HepG2 (cell line): ENCODE measurements around the gene HOXA9. TPM values are rescaled to one million over a fixed set of nuclear protein-coding genes. Genes with fewer than 3 reads are reported as not detected.

Source experiments
- ATAC-seq: fragments of 200-7000 bp; cut with Tn5 transposase; 3 replicates; pipeline ENCODE4 v1.9.1; 2020; ENCODE audit warnings: mild to moderate bottlenecking, moderate library complexity
- BruUV-seq: library from RNA; stranded (reverse); fragments of 400-500 nt; replicated peaks from 2 replicates; lab custom pipeline; 2021; lab: Mats Ljungman, UMichigan
- CTCF ChIA-PET: fragments of 300-600 bp; formaldehyde crosslinking; extraction: SDS; loops from one replicate; lab custom pipeline; 2021; ENCODE audit warnings: low total read pairs, inconsistent platforms, low intra/inter-chr PET ratio; lab: Yijun Ruan, JAX
- POLR2A ChIA-PET: fragments of 350-600 bp; sonication (Branson Sonifier 250); formaldehyde crosslinking; loops from one replicate; lab custom pipeline; 2020; ENCODE audit warnings: antibody characterized with exemption, inconsistent platforms; lab: Yijun Ruan, JAX
- DNase-seq: peaks from one replicate; pipeline ENCODE4 v3.0.0-alpha.2; 2015; ENCODE audit warnings: low spot score
- FAIRE-seq: peaks from 3 replicates; lab custom pipeline; 2011; peaks lifted over from hg19 to GRCh38; lab: Jason Lieb, UNC
- H2AFZ ChIP-seq: one replicate; pipeline ENCODE4 v1.6.1; 2011; ENCODE audit warnings: low read length, inconsistent platforms
- H3K27ac ChIP-seq: fragments of 300-600 bp; 3 replicates; pipeline ENCODE4 v1.8.0; 2011; ENCODE audit warnings: mixed run types, mild to moderate bottlenecking, mixed read lengths, low read length, inconsistent platforms; ENCODE audit not compliant: insufficient read depth; ENCODE audit errors: extremely low read length
- H3K27me3 ChIP-seq, 2 experiments: fragments of 200-600 bp in 1 of 2; 2 replicates in 1 of 2; 3 replicates in 1 of 2; pipeline versions ENCODE4 v1.6.0 to v1.8.0; 2011; ENCODE audit warnings: low read length in 2 of 2, mild to moderate bottlenecking in 2 of 2, moderate library complexity in 2 of 2, inconsistent platforms in 1 of 2; ENCODE audit not compliant: insufficient read depth in 2 of 2, control insufficient read depth in 1 of 2
- H3K36me3 ChIP-seq, 2 experiments: fragments of 200-600 bp in 1 of 2; replicated peaks in 1 of 2; 2 replicates in 1 of 2; 3 replicates in 1 of 2; pipeline versions ENCODE4 v1.5.1 to v1.8.0; 2011; ENCODE audit warnings: low read length in 2 of 2, inconsistent platforms in 1 of 2; ENCODE audit not compliant: insufficient read depth in 2 of 2, control insufficient read depth in 1 of 2
- H3K4me1 ChIP-seq: 2 replicates; pipeline ENCODE4 v1.5.1; 2012; ENCODE audit warnings: low read length, inconsistent platforms; ENCODE audit not compliant: insufficient read depth
- H3K4me2 ChIP-seq: 2 replicates; pipeline ENCODE4 v1.6.0; 2011; ENCODE audit warnings: low read depth, low read length, inconsistent platforms
- H3K4me3 ChIP-seq, 3 experiments: fragments of 200-600 bp in 1 of 3; sonication (generic), shearing (Covaris generic) in 1 of 3; replicated peaks in 1 of 3; 2 replicates each; pipeline ENCODE4 v1.5.1; 2011 to 2016; ENCODE audit warnings: low read length in 3 of 3, inconsistent platforms in 2 of 3, low read depth in 2 of 3, mild to moderate bottlenecking in 2 of 3, control low read depth in 1 of 3, mixed read lengths in 1 of 3; ENCODE audit not compliant: insufficient read depth in 1 of 3
- H3K79me2 ChIP-seq: one replicate; pipeline ENCODE4 v1.6.1; 2011; ENCODE audit warnings: low read length, inconsistent platforms; ENCODE audit not compliant: insufficient read depth
- H3K9ac ChIP-seq: 2 replicates; pipeline ENCODE4 v1.6.0; 2011; ENCODE audit warnings: mild to moderate bottlenecking, low read depth, low read length, inconsistent platforms; ENCODE audit not compliant: insufficient read depth
- H3K9me3 ChIP-seq: 2 replicates; pipeline ENCODE4 v1.5.1; 2012; ENCODE audit warnings: mild to moderate bottlenecking, low read length
- H4K20me1 ChIP-seq: 2 replicates; pipeline ENCODE4 v1.6.0; 2011; ENCODE audit warnings: inconsistent platforms, mild to moderate bottlenecking, low read length, moderate library complexity; ENCODE audit not compliant: insufficient read depth
- HIC2 ChIP-seq: sonication (generic); formaldehyde crosslinking; IDR thresholded peaks from 2 replicates; pipeline ENCODE4 v1.9.0; 2022; ENCODE audit warnings: low read depth, missing genetic modification reagents
- KDM5A ChIP-seq: fragments of 200-600 bp; sonication (generic); IDR thresholded peaks from 2 replicates; pipeline ENCODE4 v1.7.0; 2018; ENCODE audit warnings: antibody characterized with exemption, mild to moderate bottlenecking, low read length, borderline replicate concordance
- MTA3 ChIP-seq: sonication (generic); formaldehyde crosslinking; IDR thresholded peaks from 2 replicates; pipeline ENCODE4 v1.4.0; 2020; ENCODE audit warnings: missing genetic modification reagents
- ZNF124 ChIP-seq: sonication (generic); formaldehyde crosslinking; IDR thresholded peaks from 2 replicates; pipeline ENCODE4 v1.4.0; 2020; ENCODE audit warnings: missing genetic modification reagents
- ZNF20 ChIP-seq: sonication (generic); formaldehyde crosslinking; IDR thresholded peaks from 2 replicates; pipeline ENCODE4 v1.4.0; 2020; ENCODE audit warnings: mild to moderate bottlenecking, moderate library complexity, missing genetic modification reagents
- ZNF292 ChIP-seq: sonication (generic); formaldehyde crosslinking; IDR thresholded peaks from 2 replicates; pipeline ENCODE4 v1.8.1; 2022; ENCODE audit warnings: mild to moderate bottlenecking, low read depth, missing genetic modification reagents, borderline replicate concordance
- ZNF503 ChIP-seq: sonication (generic); formaldehyde crosslinking; IDR thresholded peaks from 2 replicates; pipeline ENCODE4 v1.4.0; 2020; ENCODE audit warnings: missing genetic modification reagents
- ZNF556 ChIP-seq: sonication (generic); formaldehyde crosslinking; IDR thresholded peaks from 2 replicates; pipeline ENCODE4 v1.4.0; 2020; ENCODE audit warnings: mild to moderate bottlenecking, missing genetic modification reagents, borderline replicate concordance
- WGBS: methylation state at CpG from one replicate; pipeline ENCODE4 v1.1.6; 2017; ENCODE audit warnings: low lambda C conversion rate; 5-methylcytosine and 5-hydroxymethylcytosine counted together
- in situ Hi-C: cut with HindIII; loops from 2 replicates; pipeline ENCODE4 v1.10.0; 2017; ENCODE audit warnings: low pct_unique_long_range_greater_than_20kb; ENCODE audit not compliant: extremely low pct_ligation_motif_present
- intact Hi-C: fragments of 100-400 bp; cut with micrococcal nuclease; formaldehyde crosslinking; loops from one replicate; pipeline ENCODE4 v1.10.0; 2022; ENCODE audit not compliant: unreplicated experiment
- polyA plus RNA-seq, 8 experiments: library from polyadenylated mRNA; depleted of rRNA in 3 of 8; stranded (reverse) in 7 of 8; unstranded in 1 of 8; fragments of >200 nt; fragmentation: Illumina TruSeq in 4 of 8; extraction: Trizol in 4 of 8; gene quantifications; 2 replicates each; pipeline versions ENCODE4 v1.2.1 to v1.2.3, GENCODE V29; 2011 to 2016; ENCODE audit warnings: low read depth in 4 of 8, missing spikeins in 1 of 8, mixed read lengths in 1 of 8; ENCODE audit not compliant: insufficient read depth in 1 of 8
- total RNA-seq, 5 experiments: library from RNA; depleted of rRNA; stranded (reverse); fragments of >200 nt; fragmentation: Illumina TruSeq; extraction: Trizol; gene quantifications; 2 replicates each; pipeline ENCODE4 v1.2.3, GENCODE V29; 2016; ENCODE audit warnings: low read depth in 1 of 5
- TF ChIP-seq, protein P1 (sequence below): sonication (generic); formaldehyde crosslinking; IDR thresholded peaks from 2 replicates; pipeline ENCODE4 v1.4.0; 2020; ENCODE audit warnings: missing genetic modification reagents
- TF ChIP-seq, protein P2 (sequence below): sonication (generic); formaldehyde crosslinking; IDR thresholded peaks from 2 replicates; pipeline ENCODE4 v1.4.0; 2020; ENCODE audit warnings: missing genetic modification reagents
- TF ChIP-seq, protein P3 (sequence below): sonication (generic); formaldehyde crosslinking; IDR thresholded peaks from 2 replicates; pipeline ENCODE4 v1.8.1; 2023; ENCODE audit warnings: mild to moderate bottlenecking, missing genetic modification reagents, borderline replicate concordance

The HOXA9 gene
- total and polyA plus RNA-seq, 2 of the 13 experiments (the other 11 are each of a cell fraction or from before 2014, with no cell fraction given), result not detected

- TF ChIP-seq, protein P1, sequence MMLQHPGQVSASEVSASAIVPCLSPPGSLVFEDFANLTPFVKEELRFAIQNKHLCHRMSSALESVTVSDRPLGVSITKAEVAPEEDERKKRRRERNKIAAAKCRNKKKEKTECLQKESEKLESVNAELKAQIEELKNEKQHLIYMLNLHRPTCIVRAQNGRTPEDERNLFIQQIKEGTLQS, result no peak
Observed at GRCh38 chr7:27203964-27204594, 38.7 kb upstream of the HOXA9 start (continued).

DNA sequence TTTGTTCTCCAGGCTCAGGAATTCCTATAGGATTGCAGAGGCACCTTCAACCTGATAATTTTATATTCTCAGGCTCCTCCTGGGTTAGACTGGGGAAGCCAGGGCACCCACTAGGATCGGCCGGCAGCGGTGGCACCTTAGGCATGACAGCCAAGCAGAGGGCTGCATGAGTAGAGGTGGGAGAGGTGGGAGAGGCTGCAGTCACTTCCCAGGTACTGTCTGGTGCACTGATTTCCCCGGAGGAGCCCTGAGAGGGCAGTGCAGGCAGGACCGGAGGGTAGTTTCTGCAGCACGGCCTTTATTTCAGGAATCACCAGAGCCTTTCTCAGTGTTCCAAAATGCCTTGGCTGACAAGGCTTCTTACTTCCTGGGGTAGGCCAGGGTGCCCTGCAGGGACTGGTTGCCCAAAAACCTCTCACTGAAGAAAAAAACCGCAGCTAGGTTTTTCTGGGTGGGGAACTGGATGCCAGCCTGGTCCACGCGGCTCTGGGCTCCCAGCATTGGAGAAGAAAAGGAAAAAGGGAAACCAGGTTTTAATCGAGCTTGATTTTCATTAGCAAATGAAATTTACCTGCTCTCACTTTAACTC lies 38.1 kb upstream of the HOXA9 start:
- no peak overlapping the region for H2AFZ ChIP-seq
- CTCF ChIA-PET, result no interaction called here
- in situ Hi-C loops, result loop anchor here (5.0 to 10.0 kb wide), 3 partner anchors 371 to 819 kb away; no protein-coding TSS in a partner anchor
- TF ChIP-seq HIC2 (CRISPR knock-in tag) (no peak), ZNF124 (CRISPR knock-in tag) (no peak), ZNF292 (CRISPR knock-in tag) (no peak), ZNF503 (no peak), ZNF556 (no peak), KDM5A (no peak), MTA3 (no peak), ZNF20 (CRISPR knock-in tag) (no peak)
- TF ChIP-seq, protein P2, sequence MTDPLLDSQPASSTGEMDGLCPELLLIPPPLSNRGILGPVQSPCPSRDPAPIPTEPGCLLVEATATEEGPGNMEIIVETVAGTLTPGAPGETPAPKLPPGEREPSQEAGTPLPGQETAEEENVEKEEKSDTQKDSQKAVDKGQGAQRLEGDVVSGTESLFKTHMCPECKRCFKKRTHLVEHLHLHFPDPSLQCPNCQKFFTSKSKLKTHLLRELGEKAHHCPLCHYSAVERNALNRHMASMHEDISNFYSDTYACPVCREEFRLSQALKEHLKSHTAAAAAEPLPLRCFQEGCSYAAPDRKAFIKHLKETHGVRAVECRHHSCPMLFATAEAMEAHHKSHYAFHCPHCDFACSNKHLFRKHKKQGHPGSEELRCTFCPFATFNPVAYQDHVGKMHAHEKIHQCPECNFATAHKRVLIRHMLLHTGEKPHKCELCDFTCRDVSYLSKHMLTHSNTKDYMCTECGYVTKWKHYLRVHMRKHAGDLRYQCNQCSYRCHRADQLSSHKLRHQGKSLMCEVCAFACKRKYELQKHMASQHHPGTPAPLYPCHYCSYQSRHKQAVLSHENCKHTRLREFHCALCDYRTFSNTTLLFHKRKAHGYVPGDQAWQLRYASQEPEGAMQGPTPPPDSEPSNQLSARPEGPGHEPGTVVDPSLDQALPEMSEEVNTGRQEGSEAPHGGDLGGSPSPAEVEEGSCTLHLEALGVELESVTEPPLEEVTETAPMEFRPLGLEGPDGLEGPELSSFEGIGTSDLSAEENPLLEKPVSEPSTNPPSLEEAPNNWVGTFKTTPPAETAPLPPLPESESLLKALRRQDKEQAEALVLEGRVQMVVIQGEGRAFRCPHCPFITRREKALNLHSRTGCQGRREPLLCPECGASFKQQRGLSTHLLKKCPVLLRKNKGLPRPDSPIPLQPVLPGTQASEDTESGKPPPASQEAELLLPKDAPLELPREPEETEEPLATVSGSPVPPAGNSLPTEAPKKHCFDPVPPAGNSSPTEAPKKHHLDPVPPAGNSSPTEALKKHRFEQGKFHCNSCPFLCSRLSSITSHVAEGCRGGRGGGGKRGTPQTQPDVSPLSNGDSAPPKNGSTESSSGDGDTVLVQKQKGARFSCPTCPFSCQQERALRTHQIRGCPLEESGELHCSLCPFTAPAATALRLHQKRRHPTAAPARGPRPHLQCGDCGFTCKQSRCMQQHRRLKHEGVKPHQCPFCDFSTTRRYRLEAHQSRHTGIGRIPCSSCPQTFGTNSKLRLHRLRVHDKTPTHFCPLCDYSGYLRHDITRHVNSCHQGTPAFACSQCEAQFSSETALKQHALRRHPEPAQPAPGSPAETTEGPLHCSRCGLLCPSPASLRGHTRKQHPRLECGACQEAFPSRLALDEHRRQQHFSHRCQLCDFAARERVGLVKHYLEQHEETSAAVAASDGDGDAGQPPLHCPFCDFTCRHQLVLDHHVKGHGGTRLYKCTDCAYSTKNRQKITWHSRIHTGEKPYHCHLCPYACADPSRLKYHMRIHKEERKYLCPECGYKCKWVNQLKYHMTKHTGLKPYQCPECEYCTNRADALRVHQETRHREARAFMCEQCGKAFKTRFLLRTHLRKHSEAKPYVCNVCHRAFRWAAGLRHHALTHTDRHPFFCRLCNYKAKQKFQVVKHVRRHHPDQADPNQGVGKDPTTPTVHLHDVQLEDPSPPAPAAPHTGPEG (CRISPR knock-in tag), result no peak
- TF ChIP-seq, protein P3, sequence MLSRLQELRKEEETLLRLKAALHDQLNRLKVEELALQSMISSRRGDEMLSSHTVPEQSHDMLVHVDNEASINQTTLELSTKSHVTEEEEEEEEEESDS (CRISPR knock-in tag), result no peak

More for the DNA sequence above, 38.1 kb upstream of the HOXA9 start:
- no peak overlapping the region for H3K9ac ChIP-seq
- H3K27me3 ChIP-seq, result peaks cover 17 to 83% of the 10 kb centered on the region in 2 experiments
- intact Hi-C loops, result no loop called here
- DNase-seq (no peak), FAIRE-seq (no peak), ATAC-seq (no peak)
- no peak overlapping the region for H3K4me3 ChIP-seq
- H3K36me3 ChIP-seq, result no peaks in the 10 kb centered on the region
- H4K20me1 ChIP-seq, result peaks cover 3% of the 10 kb centered on the region; the same call in 1 of the 2 replicates
- H3K4me1 ChIP-seq, result peaks cover 29% of the 10 kb centered on the region
- no TSS peak for BruUV-seq
- POLR2A ChIA-PET, result no interaction called here
- H3K9me3 ChIP-seq, result no peaks in the 10 kb centered on the region
- no peak overlapping the region for H3K4me2 ChIP-seq
- H3K79me2 ChIP-seq, result no peaks in the 10 kb centered on the region
- 11% methylated on average over 8 of the region's 10 CpGs for WGBS
- H3K27ac ChIP-seq, result no peak overlapping the region
